Upper lobe of left lung (tissue), 6 donors: ENCODE measurements around the gene IQUB. TPM values are rescaled to one million over a fixed set of nuclear protein-coding genes. Genes with fewer than 3 reads are reported as not detected.

Experiments
- ATAC-seq, 2 donors: fragments of 200-7000 bp; cut with Tn5 transposase; one replicate each; pipeline ENCODE4 v1.9.1; 2022; ENCODE audit warnings: mild to moderate bottlenecking in 2 of 2, moderate library complexity in 2 of 2; ENCODE audit not compliant: low FRiP score in 2 of 2
- DNase-seq, 2 donors: peaks; one replicate each; pipeline ENCODE4 v3.0.0-alpha.2; 2019 to 2020
- H3K27ac ChIP-seq, 4 donors: fragments of 200-600 bp; sonication (generic); one replicate each; pipeline ENCODE4 v1.5.1; 2016 to 2019
- H3K27me3 ChIP-seq, 4 donors: fragments of 200-600 bp; sonication (generic); one replicate each; pipeline ENCODE4 v1.5.1; 2017 to 2019
- H3K36me3 ChIP-seq, 4 donors: fragments of 200-600 bp; sonication (generic); one replicate each; pipeline ENCODE4 v1.5.1; 2016 to 2019
- H3K4me1 ChIP-seq, 4 donors: fragments of 200-600 bp; sonication (generic); one replicate each; pipeline ENCODE4 v1.5.1; 2018 to 2019
- H3K4me3 ChIP-seq, 4 donors: fragments of 200-600 bp; sonication (generic); one replicate each; pipeline ENCODE4 v1.5.1; 2017 to 2019; ENCODE audit warnings: mild to moderate bottlenecking in 2 of 4, moderate library complexity in 1 of 4
- H3K9me3 ChIP-seq, 4 donors: fragments of 200-600 bp; sonication (generic); one replicate each; pipeline ENCODE4 v1.5.1; 2018 to 2019
- EP300 ChIP-seq, 4 donors: sonication (generic); formaldehyde crosslinking; IDR thresholded peaks; one replicate each; pipeline ENCODE4 v1.5.1; 2017; ENCODE audit warnings: antibody characterized with exemption in 4 of 4, control low read depth in 2 of 4
- POLR2A ChIP-seq, 4 donors: fragments of 450-650 bp; IDR thresholded peaks; one replicate each; pipeline ENCODE4 v1.5.1; 2016 to 2017; ENCODE audit warnings: antibody characterized with exemption in 4 of 4, mild to moderate bottlenecking in 2 of 4
- POLR2AphosphoS5 ChIP-seq, 2 donors: sonication (generic); formaldehyde crosslinking; IDR thresholded peaks; one replicate each; pipeline ENCODE4 v1.5.1; 2017; ENCODE audit warnings: antibody characterized with exemption in 2 of 2
- WGBS, 2 donors: methylation state at CpG; one replicate each; pipeline ENCODE4 v1.1.5; 2017 to 2018; 5-methylcytosine and 5-hydroxymethylcytosine counted together
- total RNA-seq, 6 donors: library from RNA; depleted of rRNA in 4 of 6; stranded (reverse); fragments of >200 nt in 4 of 6; gene quantifications; one replicate each; pipeline versions ENCODE4 v1.1.0 to v1.2.1, GENCODE V29; 2016 to 2021
- TF ChIP-seq, protein P1 (sequence below), 6 experiments: fragments of 450-650 bp in 4 of 6; fragments of 200-600 bp in 2 of 6; sonication (generic) in 2 of 6; IDR thresholded peaks; one replicate each; pipeline ENCODE4 v1.5.1; 2016 to 2019; ENCODE audit warnings: antibody characterized with exemption in 6 of 6
- donor health status: DM: no; HTN: no; CAD: no; lungs with moderate emphysema.
- donor health status: DM: no; HTN: yes; CAD: no; lungs with severe emphysema.

IQUB gene
- total RNA-seq, 6 donors from 2014 or later = 0.66 to 19.7 (median 2.0) TPM

- H3K27ac ChIP-seq = no peak overlapping the region
- 83 to 89% methylated on average over 1 of the region's 1 CpG for WGBS, 2 donors
- DNase-seq (no peak), ATAC-seq (no peak)
- H3K9me3 ChIP-seq = no peaks in the 10 kb centered on the region
- H3K27me3 ChIP-seq = no peaks in the 10 kb centered on the region
- no peak for TF ChIP-seq POLR2A (IDR thresholded peaks at IDR 0.05)
- no peak for TF ChIP-seq EP300 (IDR thresholded peaks at IDR 0.05)
- TF ChIP-seq POLR2AphosphoS5 (IDR thresholded peaks at IDR 0.05) = no peak
- TF ChIP-seq, protein P1, sequence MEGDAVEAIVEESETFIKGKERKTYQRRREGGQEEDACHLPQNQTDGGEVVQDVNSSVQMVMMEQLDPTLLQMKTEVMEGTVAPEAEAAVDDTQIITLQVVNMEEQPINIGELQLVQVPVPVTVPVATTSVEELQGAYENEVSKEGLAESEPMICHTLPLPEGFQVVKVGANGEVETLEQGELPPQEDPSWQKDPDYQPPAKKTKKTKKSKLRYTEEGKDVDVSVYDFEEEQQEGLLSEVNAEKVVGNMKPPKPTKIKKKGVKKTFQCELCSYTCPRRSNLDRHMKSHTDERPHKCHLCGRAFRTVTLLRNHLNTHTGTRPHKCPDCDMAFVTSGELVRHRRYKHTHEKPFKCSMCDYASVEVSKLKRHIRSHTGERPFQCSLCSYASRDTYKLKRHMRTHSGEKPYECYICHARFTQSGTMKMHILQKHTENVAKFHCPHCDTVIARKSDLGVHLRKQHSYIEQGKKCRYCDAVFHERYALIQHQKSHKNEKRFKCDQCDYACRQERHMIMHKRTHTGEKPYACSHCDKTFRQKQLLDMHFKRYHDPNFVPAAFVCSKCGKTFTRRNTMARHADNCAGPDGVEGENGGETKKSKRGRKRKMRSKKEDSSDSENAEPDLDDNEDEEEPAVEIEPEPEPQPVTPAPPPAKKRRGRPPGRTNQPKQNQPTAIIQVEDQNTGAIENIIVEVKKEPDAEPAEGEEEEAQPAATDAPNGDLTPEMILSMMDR (IDR thresholded peaks at IDR 0.05) = no peak
- peaks cover 0 to 5% (median 2%) of the 10 kb centered on the region in 4 donors for H3K4me1 ChIP-seq
- H3K36me3 ChIP-seq = peaks cover 0 to 50% (median 6%) of the 10 kb centered on the region in 4 donors
- H3K4me3 ChIP-seq = no peak overlapping the region
These were observed 14.0 kb upstream of the IQUB start for GRCh38 chr7:123548406-123548805.

DNA sequence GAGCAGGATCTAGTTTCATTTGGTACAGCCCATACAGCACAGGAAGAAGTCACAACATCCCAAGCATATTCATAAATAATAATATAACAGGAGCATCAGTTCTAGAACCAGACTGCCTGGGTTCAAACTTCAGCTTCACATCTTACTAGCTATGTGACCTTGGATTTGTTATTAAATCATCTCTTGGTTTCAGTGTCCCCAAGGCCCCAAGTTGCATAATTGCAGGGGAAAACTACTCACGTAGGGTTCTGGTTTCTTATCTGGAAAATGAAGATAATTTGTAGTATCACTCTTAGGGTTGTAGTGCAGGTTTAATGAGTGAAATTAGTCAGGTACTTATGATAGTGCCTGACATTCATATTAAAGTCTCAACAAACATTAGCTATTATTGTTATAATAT is 5.5 kb upstream of the IQUB start:
- Histone ChIP-seq H3K4me1 (peaks cover 0 to 4% (median 0%) of the 10 kb centered on the region in 4 donors), H3K9me3 (no peaks in the 10 kb centered on the region), H3K27ac (no peak overlapping the region), H3K27me3 (no peaks in the 10 kb centered on the region), H3K4me3 (no peak overlapping the region), H3K36me3 (peaks cover 0 to 21% (median 0%) of the 10 kb centered on the region in 4 donors)
- WGBS, 2 donors = 33 to 50% methylated on average over 1 of the region's 1 CpG
- ATAC-seq (no peak), DNase-seq (no peak)
- TF ChIP-seq EP300 (IDR thresholded peaks at IDR 0.05) (no peak), POLR2A (IDR thresholded peaks at IDR 0.05) (no peak), POLR2AphosphoS5 (IDR thresholded peaks at IDR 0.05) (no peak)
- TF ChIP-seq, protein P1 (IDR thresholded peaks at IDR 0.05) = no peak

- no peak for ATAC-seq
- H3K4me3 ChIP-seq = no peak overlapping the region
- no peaks in the 10 kb centered on the region for H3K27me3 ChIP-seq
- peaks cover 0 to 16% (median 0%) of the 10 kb centered on the region in 4 donors for H3K36me3 ChIP-seq
- TF ChIP-seq POLR2A (IDR thresholded peaks at IDR 0.05) = no peak
- no peak for TF ChIP-seq EP300 (IDR thresholded peaks at IDR 0.05)
- peaks cover 3 to 8% (median 4%) of the 10 kb centered on the region in 4 donors for H3K4me1 ChIP-seq
- no peak for DNase-seq
- no peaks in the 10 kb centered on the region for H3K9me3 ChIP-seq
- WGBS, 2 donors = 97 to 100% methylated on average over 1 of the region's 1 CpG
- H3K27ac ChIP-seq = no peak overlapping the region
These were observed 4.5 kb upstream of the IQUB start for GRCh38 chr7:123538897-123539296.

GRCh38 chr7:123538189-123538714 is 3.9 kb upstream of the IQUB start:
- 61 to 66% methylated on average over 7 of the region's 7 CpGs for WGBS, 2 donors
- H3K27ac ChIP-seq = no peak overlapping the region

DNA sequence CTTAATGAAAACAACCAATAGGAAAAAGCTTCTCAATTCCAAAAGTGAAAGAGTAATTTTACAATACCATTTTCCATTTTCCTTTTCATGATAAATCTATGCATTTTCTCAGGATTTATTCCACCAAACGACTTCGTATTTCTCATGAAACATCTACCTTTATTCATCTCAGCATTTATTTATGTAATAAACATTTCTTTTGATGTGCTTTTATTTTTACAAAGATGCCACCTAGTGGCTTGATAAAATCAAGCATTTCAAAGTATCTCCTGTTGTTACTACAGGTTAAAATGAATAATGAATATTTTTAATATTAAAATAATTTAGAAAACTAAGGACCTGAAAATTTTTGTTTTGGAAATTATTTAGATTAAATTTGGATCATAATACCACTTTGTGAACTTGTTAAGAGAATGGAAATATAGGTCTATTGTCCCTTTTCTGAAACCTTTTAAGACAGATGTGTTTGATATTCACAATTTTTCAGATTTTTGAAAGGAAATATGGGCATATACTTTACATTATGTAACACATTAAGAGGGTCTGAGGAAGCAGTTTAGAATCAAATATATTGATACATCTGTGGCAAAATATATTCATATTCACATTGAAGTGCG is 2.7 kb upstream of the IQUB start:
- H3K27me3 ChIP-seq = no peaks in the 10 kb centered on the region
- peaks cover 7 to 11% (median 9%) of the 10 kb centered on the region in 4 donors for H3K4me1 ChIP-seq
- ATAC-seq = no peak
- H3K36me3 ChIP-seq = peaks cover 0 to 6% (median 0%) of the 10 kb centered on the region in 4 donors
- H3K27ac ChIP-seq = no peak overlapping the region
- 10 to 31% methylated on average over 3 of the region's 3 CpGs for WGBS, 2 donors
- H3K4me3 ChIP-seq = no peak overlapping the region
- TF ChIP-seq, protein P1 (IDR thresholded peaks at IDR 0.05) = peak in 5 of 6 experiments; percentile 15 to 51 (median 21)
- TF ChIP-seq EP300 (IDR thresholded peaks at IDR 0.05) = no peak
- TF ChIP-seq POLR2A (IDR thresholded peaks at IDR 0.05) = no peak
- TF ChIP-seq POLR2AphosphoS5 (IDR thresholded peaks at IDR 0.05) = no peak
- DNase-seq = no peak
- H3K9me3 ChIP-seq = no peaks in the 10 kb centered on the region

More at GRCh38 chr7:123538189-123538714, 3.9 kb upstream of the IQUB start:
- H3K36me3 ChIP-seq = peaks cover 0 to 10% (median 0%) of the 10 kb centered on the region in 4 donors
- no peaks in the 10 kb centered on the region for H3K9me3 ChIP-seq
- ATAC-seq (no peak), DNase-seq (no peak)
- H3K4me3 ChIP-seq = no peak overlapping the region
- no peaks in the 10 kb centered on the region for H3K27me3 ChIP-seq
- TF ChIP-seq, protein P1 (IDR thresholded peaks at IDR 0.05) = no peak
- no peak for TF ChIP-seq POLR2AphosphoS5 (IDR thresholded peaks at IDR 0.05)
- no peak for TF ChIP-seq POLR2A (IDR thresholded peaks at IDR 0.05)
- TF ChIP-seq EP300 (IDR thresholded peaks at IDR 0.05) = no peak
- H3K4me1 ChIP-seq = peaks cover 4 to 11% (median 7%) of the 10 kb centered on the region in 4 donors
